Measurements from ENCODE around the gene POLR3GL.
"Not testable (repeated sequence)": the region's sequence is repeated elsewhere in the genome, so short reads cannot be mapped to it uniquely, and the experiment has no call there.

Gene POLR3GL

GRCh38 chr1:146021622-146022402, 57.3 kb downstream of the POLR3GL start, which contains the start of gene HJV:
HJV (minus strand) TSS chr1:146021735; CDS start chr1:146020231, 1,504 bp downstream.
- no peak for DNase-seq

DNA sequence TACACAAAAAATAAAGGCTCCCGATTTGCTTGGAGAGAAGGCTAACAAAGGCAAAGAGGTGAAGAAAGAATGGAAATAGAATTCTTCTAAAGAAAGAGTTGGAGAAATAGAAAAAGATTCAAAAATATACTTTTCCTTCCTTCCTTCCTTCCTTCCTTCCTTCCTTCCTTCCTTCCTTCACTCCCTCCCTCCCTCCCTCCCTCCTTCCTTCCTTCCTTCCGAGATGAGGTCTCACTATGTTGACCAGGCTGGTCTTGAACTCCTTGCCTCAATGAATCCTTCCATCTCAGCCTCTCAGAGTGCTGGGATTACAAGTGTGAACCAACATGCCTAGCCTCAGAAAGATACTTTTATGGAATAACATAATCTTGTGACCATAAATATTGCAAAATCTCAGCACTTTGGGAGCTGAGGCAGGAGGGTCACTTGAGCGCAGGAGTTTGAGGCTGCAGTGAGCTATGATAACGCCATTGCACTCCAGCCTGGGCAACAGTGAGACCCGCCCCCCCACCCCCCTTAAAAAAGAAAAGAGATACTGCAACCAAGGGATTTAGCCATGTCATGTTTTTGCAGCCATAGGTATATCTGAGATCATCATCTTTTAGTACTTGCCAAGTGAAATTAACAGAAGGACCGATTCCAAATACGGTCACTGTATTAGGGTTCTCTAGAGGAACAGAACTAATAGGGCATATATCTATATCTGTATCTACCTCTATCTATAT, 58.1 kb downstream of the POLR3GL start:
- DNase-seq, result no peak

- not testable (repeated sequence) for DNase-seq
Measured at GRCh38 chr1:146025787-146026495, 61.5 kb downstream of the POLR3GL start.

DNA sequence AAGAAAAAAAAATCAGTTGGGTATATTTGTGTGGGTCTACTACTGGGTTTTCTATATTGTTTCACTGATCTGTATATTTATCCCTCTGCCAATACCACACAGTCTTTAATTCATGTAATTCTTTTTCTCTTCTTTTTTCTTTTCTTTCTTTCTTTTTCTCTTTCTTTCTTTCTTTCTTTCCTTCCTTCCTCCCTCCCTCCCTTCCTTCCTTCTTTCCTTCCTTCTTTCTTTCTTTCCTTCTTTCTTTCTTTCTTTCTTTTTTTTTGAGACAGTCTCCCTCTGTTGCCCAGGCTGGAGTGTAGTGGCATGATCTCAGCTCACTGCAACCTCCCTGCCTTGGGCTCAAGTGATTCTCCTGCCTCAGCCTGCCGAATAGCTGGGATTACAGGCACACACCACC, 62.2 kb downstream of the POLR3GL start:
- not testable (repeated sequence) for DNase-seq
